ENCODE measurements around the gene GRIN3A.

Gene GRIN3A

GRCh38 chr9:101527066-101527465, 211.4 kb downstream of the GRIN3A start:
- no peak for TF ChIP-seq POLR2A (IDR thresholded peaks at IDR 0.05; ENCODE audit: low read depth, low read length)
- DNase-seq (ENCODE audit: insufficient read length, low spot score) (peak; percentile 21), FAIRE-seq (peak; percentile 79)

- DNase-seq (ENCODE audit: insufficient read length, low spot score): no peak
- FAIRE-seq: no peak
- TF ChIP-seq POLR2A (IDR thresholded peaks at IDR 0.05; ENCODE audit: low read depth, low read length): no peak
Measured at GRCh38 chr9:101524371-101524770, 214.1 kb downstream of the GRIN3A start.

Data from H54 (cell line).